ENCODE results near the gene GAL3ST2.
"Not testable (repeated sequence)": the region's sequence is repeated elsewhere in the genome, so short reads cannot be mapped to it uniquely, and the experiment has no call there.

GAL3ST2 gene

GRCh38 chr2:241800198-241800903, 23.7 kb downstream of the GAL3ST2 start:
- H3K4me1 ChIP-seq (ENCODE audit: control insufficient read depth, insufficient read depth, low read length, poor library complexity, severe bottlenecking) = peaks cover 23% of the 10 kb centered on the region
- not testable (repeated sequence) for H3K36me3 ChIP-seq (ENCODE audit: control insufficient read depth, insufficient read depth, low read length); H3K4me3 ChIP-seq (ENCODE audit: insufficient read depth, low read depth, low read length, poor library complexity, severe bottlenecking); H3K27ac ChIP-seq (ENCODE audit: insufficient read depth, low read length, poor library complexity, severe bottlenecking); H3K9me3 ChIP-seq (ENCODE audit: control insufficient read depth, low read length); DNase-seq; H3K27me3 ChIP-seq (replicated peaks; ENCODE audit: control insufficient read depth, insufficient read depth, low read length, poor library complexity, severe bottlenecking)

- no peak for DNase-seq
- peaks cover 5% of the 10 kb centered on the region for H3K27me3 ChIP-seq (replicated peaks; ENCODE audit: control insufficient read depth, insufficient read depth, low read length, poor library complexity, severe bottlenecking)
Observed at GRCh38 chr2:241801611-241802420, 25.2 kb downstream of the GAL3ST2 start.

DNA sequence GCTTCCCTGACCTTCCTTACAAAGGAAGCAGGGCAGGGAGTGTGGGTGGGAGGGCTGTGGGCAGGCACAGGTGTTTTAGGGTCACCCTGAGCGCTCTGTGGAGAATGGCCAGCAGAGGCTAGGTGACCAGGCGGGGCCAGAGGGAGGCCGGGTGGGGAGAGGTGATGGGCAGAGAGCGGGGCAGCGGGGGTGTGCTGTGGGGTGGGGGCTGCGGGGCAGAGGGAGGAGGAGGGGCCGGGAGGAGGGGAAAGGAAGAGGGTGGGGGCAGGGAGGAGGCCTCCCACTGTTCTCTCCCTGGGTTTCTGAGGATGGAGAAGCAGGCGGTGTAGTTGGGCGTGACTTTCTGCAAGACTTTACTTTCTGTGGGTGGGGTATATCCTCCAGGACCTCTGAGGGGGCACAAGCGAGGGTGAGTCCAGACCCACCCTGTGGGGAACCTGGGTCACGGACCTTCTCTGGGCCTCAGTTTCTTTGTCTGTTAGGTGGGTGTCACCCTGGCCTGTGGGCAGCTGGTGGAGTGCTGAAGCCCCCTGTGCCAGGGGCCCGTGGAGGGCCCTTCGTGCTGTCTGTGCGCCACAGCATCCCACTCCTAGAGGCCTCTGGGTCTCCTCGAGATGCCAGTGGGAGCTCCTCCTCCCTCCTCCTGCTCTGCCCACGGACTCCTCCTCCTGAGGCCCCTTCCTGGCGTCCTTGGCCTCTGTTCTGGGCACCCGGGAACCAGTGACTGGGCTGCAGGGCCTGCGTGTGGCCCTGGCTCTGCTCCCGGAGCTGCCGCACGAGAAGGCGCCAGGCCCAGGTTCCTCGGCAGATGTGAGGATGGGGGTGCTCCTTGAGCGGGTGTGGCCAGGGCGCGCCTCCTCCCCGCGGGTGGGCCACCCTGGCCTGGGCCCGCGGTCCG, 26.0 kb downstream of the GAL3ST2 start:
- Histone ChIP-seq H3K27ac (ENCODE audit: insufficient read depth, low read length, poor library complexity, severe bottlenecking) (no peak overlapping the region), H3K4me3 (ENCODE audit: insufficient read depth, low read depth, low read length, poor library complexity, severe bottlenecking) (peak overlapping the region; percentile 57), H3K4me1 (ENCODE audit: control insufficient read depth, insufficient read depth, low read length, poor library complexity, severe bottlenecking) (peaks cover 23% of the 10 kb centered on the region), H3K36me3 (ENCODE audit: control insufficient read depth, insufficient read depth, low read length) (no peaks in the 10 kb centered on the region), H3K27me3 (replicated peaks; ENCODE audit: control insufficient read depth, insufficient read depth, low read length, poor library complexity, severe bottlenecking) (peaks cover 5% of the 10 kb centered on the region), H3K9me3 (ENCODE audit: control insufficient read depth, low read length) (no peaks in the 10 kb centered on the region)
- no peak for DNase-seq

More at GRCh38 chr2:241801611-241802420, 25.2 kb downstream of the GAL3ST2 start:
- H3K27ac ChIP-seq (ENCODE audit: insufficient read depth, low read length, poor library complexity, severe bottlenecking) = no peak overlapping the region
- H3K4me3 ChIP-seq (ENCODE audit: insufficient read depth, low read depth, low read length, poor library complexity, severe bottlenecking) = no peak overlapping the region
- H3K4me1 ChIP-seq (ENCODE audit: control insufficient read depth, insufficient read depth, low read length, poor library complexity, severe bottlenecking) = peaks cover 23% of the 10 kb centered on the region
- no peaks in the 10 kb centered on the region for H3K36me3 ChIP-seq (ENCODE audit: control insufficient read depth, insufficient read depth, low read length)
- no peaks in the 10 kb centered on the region for H3K9me3 ChIP-seq (ENCODE audit: control insufficient read depth, low read length)

GRCh38 chr2:241803387-241804325, 27.0 kb downstream of the GAL3ST2 start:
- H3K4me3 ChIP-seq (ENCODE audit: insufficient read depth, low read depth, low read length, poor library complexity, severe bottlenecking) = peak overlapping the region; percentile 57
- no peak overlapping the region for H3K27ac ChIP-seq (ENCODE audit: insufficient read depth, low read length, poor library complexity, severe bottlenecking)
- peak in 1 of 3 donors; percentile 20 for DNase-seq
- peaks cover 5% of the 10 kb centered on the region for H3K27me3 ChIP-seq (replicated peaks; ENCODE audit: control insufficient read depth, insufficient read depth, low read length, poor library complexity, severe bottlenecking)
- H3K4me1 ChIP-seq (ENCODE audit: control insufficient read depth, insufficient read depth, low read length, poor library complexity, severe bottlenecking) = peaks cover 23% of the 10 kb centered on the region
- H3K9me3 ChIP-seq (ENCODE audit: control insufficient read depth, low read length) = no peaks in the 10 kb centered on the region
- no peaks in the 10 kb centered on the region for H3K36me3 ChIP-seq (ENCODE audit: control insufficient read depth, insufficient read depth, low read length)

DNA sequence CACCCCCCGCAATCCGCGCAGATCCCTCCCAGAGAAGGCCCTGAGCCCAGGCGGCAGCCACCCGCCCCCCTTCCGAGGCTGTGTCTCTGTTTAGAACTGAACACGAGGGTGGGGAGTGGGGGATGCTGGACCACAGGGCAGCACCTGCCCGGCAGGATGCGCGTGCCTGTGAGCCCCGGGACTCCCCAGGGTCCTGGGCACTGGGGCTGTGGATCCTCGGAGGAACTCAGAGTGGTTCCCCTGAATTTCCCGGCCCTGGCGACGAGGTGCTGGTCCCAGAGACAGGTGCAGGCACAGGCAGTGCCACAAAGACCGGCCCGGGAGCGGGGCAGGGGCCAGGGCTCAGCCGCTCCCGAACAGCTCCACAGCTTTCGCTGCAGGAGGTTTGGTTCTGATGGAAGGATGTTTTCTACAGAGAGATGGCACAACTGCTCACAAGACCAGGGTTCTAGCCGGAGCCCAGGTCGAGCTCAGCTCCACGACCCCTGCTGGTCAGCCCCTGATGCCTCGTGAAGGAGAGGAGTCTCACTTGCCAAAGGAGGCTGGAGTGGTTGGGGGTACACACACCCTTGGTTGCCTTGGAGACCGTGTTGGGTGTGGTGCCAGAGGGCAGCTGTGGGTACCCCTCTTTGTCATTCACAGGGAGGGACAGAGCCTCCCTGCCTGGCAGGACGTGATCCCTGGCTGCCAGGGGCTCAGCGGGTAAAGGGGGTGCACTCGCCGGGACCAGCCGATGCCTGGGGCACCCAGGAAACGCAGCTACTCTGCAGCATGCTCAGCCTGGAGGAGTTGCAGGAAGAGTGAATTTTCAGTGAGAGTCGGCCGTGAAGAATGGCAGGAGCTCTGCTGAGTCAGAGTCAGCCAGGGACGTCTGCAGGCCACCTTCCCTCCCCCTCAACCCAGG, 28.0 kb downstream of the GAL3ST2 start:
- no peaks in the 10 kb centered on the region for H3K36me3 ChIP-seq (ENCODE audit: control insufficient read depth, insufficient read depth, low read length)
- peak overlapping the region; percentile 57 for H3K4me3 ChIP-seq (ENCODE audit: insufficient read depth, low read depth, low read length, poor library complexity, severe bottlenecking)
- H3K4me1 ChIP-seq (ENCODE audit: control insufficient read depth, insufficient read depth, low read length, poor library complexity, severe bottlenecking) = peaks cover 23% of the 10 kb centered on the region
- no peak overlapping the region for H3K27ac ChIP-seq (ENCODE audit: insufficient read depth, low read length, poor library complexity, severe bottlenecking)
- no peak for DNase-seq
- H3K27me3 ChIP-seq (replicated peaks; ENCODE audit: control insufficient read depth, insufficient read depth, low read length, poor library complexity, severe bottlenecking) = peaks cover 5% of the 10 kb centered on the region
- H3K9me3 ChIP-seq (ENCODE audit: control insufficient read depth, low read length) = no peaks in the 10 kb centered on the region

DNA sequence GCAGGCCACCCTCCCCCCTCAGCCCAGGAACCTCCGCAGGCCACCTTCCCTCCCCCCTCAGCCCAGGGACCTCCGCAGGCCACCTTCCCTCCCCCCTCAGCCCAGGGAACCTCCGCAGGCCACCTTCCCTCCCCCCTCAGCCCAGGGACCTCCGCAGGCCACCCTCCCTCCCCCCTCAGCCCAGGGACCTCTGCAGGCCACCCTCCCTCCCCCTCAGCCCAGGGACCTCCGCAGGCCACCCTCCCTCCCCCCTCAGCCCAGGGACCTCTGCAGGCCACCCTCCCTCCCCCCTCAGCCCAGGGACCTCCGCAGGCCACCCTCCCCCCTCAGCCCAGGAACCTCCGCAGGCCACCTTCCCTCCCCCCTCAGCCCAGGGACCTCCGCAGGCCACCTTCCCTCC, 29.6 kb downstream of the GAL3ST2 start:
- not testable (repeated sequence) for H3K27me3 ChIP-seq (replicated peaks; ENCODE audit: control insufficient read depth, insufficient read depth, low read length, poor library complexity, severe bottlenecking); H3K9me3 ChIP-seq (ENCODE audit: control insufficient read depth, low read length); DNase-seq; H3K36me3 ChIP-seq (ENCODE audit: control insufficient read depth, insufficient read depth, low read length); H3K27ac ChIP-seq (ENCODE audit: insufficient read depth, low read length, poor library complexity, severe bottlenecking); H3K4me3 ChIP-seq (ENCODE audit: insufficient read depth, low read depth, low read length, poor library complexity, severe bottlenecking)
- H3K4me1 ChIP-seq (ENCODE audit: control insufficient read depth, insufficient read depth, low read length, poor library complexity, severe bottlenecking) = peaks cover 23% of the 10 kb centered on the region

GRCh38 chr2:241808051-241808720, 31.6 kb downstream of the GAL3ST2 start:
- DNase-seq = no peak
- H3K4me3 ChIP-seq (ENCODE audit: insufficient read depth, low read depth, low read length, poor library complexity, severe bottlenecking) = no peak overlapping the region
- peaks cover 5% of the 10 kb centered on the region for H3K27me3 ChIP-seq (replicated peaks; ENCODE audit: control insufficient read depth, insufficient read depth, low read length, poor library complexity, severe bottlenecking)
- H3K36me3 ChIP-seq (ENCODE audit: control insufficient read depth, insufficient read depth, low read length) = no peaks in the 10 kb centered on the region
- no peaks in the 10 kb centered on the region for H3K9me3 ChIP-seq (ENCODE audit: control insufficient read depth, low read length)
- H3K27ac ChIP-seq (ENCODE audit: insufficient read depth, low read length, poor library complexity, severe bottlenecking) = no peak overlapping the region
- peaks cover 19% of the 10 kb centered on the region for H3K4me1 ChIP-seq (ENCODE audit: control insufficient read depth, insufficient read depth, low read length, poor library complexity, severe bottlenecking)

GRCh38 chr2:241808721-241809382, 32.2 kb downstream of the GAL3ST2 start, which contains the start of gene NEU4:
Gene NEU4 (plus strand): TSS chr2:241809193. CDS start chr2:241814485, 5,292 bp downstream.
- DNase-seq = no peak
- no peak within 1 kb of the TSS for H3K4me3 ChIP-seq (ENCODE audit: insufficient read depth, low read depth, low read length, poor library complexity, severe bottlenecking)
- H3K4me1 ChIP-seq (ENCODE audit: control insufficient read depth, insufficient read depth, low read length, poor library complexity, severe bottlenecking) = peaks cover 16% of the 10 kb centered on the region
- H3K9me3 ChIP-seq (ENCODE audit: control insufficient read depth, low read length) = no peaks in the 10 kb centered on the region
- no peak within 1 kb of the TSS for H3K27ac ChIP-seq (ENCODE audit: insufficient read depth, low read length, poor library complexity, severe bottlenecking)
- H3K27me3 ChIP-seq (replicated peaks; ENCODE audit: control insufficient read depth, insufficient read depth, low read length, poor library complexity, severe bottlenecking) = peaks cover 5% of the 10 kb centered on the region
- no peaks in the 10 kb centered on the region for H3K36me3 ChIP-seq (ENCODE audit: control insufficient read depth, insufficient read depth, low read length)

All from effector memory CD4-positive, alpha-beta T cell (primary cell).